ENCODE results near the gene GALNT18.

GALNT18 gene

DNA sequence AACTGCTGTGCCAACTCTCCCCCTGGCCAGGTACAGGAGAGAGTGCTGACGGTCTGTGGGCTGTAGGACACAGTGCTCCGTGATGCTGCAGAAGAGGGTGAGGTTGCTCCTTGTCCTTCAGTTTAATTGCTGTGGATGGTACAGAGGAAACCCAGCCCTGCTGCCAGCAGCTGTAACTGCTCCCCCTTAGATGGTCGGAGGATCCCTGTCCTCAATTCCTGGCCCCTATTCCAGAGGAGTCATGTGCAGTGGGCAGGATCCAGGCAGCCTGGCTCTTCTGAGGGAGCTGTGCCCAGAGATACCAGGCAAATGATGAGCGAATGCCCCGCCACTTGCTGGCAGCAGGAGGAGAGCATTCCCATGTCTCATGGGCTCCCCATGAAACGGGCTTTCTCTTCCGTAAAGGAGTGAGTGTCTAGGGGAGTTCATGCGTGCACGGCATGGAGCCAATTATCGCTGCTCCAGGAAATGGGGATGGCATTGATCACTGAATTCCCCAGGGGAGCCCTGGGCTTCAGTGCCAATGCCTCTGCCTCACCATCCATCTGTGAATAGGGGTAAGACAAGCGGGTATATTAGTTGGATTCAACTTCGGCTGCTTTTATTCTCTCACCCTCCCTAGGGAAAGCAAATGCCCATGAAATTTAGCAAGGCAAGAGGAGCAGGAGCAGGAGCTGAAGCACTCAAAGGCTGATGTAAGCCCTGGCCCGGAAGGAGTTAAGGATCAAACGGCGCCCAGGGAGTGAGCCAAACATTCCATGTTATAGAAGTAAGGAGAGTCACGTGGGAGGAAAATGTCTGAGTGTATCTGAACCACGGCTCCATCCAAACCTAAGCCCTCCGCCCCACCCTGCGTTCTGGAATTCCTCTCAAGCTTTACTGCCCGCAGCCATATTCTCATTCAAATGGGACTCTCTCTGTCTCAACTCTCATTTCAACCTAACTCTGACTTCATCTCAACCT, 217.8 kb downstream of the GALNT18 start:
- no peak for DNase-seq

DNA sequence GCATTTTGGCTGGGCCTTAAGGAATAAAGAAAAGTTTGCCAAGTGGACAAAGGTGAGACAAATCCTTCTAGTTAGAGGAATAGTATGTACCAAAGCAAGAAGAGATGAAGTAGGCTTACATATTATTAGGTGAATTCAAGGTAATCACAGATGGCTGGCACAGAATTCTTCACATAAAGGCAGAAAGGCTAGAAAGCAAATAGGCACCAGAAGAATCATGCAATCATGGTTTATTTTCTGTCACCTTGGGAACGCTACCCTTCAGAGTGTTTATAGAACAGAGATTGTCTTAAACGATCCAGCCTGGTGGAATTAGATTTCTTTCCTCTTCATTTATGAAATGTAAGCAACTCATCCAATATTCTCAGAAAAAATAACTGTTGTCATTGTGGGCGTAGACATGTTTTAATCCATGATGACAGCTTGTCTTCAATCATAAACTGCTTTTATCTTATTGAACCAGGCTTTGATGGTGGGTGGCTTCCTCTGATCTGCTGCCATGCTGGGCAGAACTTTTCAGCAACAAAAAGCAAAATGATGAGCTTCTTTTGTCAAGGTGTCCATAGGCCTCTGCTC, 219.8 kb downstream of the GALNT18 start:
- DNase-seq: no peak

DNA sequence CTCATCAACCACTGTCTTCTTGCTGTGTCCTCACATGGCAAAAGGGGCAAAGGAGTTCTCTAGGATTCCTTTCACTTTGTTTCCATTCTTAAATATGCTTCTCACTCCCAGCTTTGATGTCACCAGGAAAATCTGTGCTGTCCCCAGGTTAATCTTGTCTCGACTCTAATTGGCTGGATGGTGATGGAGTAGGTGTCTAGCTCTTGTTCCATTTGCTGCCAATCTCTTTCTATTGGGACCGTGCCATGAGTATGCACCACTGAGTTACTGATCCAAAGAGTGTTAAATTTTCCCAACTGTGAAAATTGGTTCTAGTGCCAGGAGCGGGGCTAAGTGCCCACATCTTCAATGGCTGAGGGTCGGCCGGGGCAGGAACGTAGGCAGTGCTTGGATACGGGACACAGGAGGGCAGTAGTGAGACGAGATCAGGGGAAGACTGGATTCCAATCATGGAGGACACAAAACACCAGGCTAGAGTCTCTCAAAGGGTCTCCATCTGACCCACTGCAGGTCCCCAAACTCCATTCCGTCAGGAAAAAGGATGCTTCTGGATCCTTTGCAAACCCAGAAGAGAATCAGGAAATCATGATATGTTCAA, 221.1 kb downstream of the GALNT18 start:
- DNase-seq: no peak

DNA sequence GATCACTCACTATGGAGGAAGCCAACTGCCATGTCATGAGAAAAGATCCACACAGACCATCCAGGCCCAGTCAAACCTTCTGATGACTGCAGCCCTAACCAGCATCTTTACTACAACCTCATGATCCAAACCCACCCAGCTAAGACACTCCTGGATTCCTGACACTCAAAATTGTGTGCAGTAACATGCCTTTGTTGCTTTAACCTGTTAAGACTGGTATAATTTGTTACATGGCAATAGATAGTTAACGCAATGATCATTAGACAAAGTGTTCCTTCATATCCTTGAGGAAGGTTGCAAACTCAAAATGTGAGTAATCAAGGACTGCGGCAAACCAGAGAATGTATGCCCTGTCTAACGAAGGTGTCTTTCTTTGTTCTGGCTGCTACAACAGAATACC, 221.7 kb downstream of the GALNT18 start:
- no peak for DNase-seq

DNA sequence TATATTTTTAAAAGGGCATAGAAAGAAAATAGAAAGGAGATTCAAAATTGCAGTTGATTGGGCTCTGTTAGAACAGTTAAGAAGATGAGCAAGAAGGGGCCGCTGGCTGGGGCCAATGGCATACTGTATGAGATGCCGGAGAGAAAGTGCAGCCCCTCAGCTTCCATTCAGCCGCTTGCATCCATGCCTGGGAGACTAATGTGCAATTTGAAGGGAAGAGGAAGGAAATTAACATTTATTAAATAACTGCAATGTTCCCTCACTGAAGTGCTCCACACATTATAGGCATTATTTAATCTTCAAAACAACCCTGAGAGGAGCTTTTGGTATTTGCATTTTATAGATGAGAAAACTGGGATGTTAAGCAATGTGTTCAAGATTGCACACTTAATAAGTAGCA, 224.0 kb downstream of the GALNT18 start:
- DNase-seq: no peak

DNA sequence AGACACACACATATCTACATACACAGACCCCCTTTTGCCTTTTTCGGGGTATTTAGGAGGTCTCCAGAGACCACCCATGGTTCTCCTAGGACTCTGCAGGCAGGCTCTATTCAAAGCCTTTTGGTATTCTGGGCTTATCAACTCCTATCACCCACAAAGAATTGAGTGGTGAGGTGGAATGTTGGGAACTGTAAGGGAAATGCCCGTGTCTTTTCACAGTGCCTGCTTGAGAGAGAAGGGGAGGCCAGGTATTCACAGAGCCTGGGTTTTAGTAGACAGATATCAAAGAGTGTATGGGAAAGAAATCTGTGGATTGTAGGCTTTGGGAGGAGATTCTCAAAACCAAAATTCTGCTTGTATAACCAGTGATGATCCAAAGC, 224.8 kb downstream of the GALNT18 start:
- DNase-seq: no peak

DNA sequence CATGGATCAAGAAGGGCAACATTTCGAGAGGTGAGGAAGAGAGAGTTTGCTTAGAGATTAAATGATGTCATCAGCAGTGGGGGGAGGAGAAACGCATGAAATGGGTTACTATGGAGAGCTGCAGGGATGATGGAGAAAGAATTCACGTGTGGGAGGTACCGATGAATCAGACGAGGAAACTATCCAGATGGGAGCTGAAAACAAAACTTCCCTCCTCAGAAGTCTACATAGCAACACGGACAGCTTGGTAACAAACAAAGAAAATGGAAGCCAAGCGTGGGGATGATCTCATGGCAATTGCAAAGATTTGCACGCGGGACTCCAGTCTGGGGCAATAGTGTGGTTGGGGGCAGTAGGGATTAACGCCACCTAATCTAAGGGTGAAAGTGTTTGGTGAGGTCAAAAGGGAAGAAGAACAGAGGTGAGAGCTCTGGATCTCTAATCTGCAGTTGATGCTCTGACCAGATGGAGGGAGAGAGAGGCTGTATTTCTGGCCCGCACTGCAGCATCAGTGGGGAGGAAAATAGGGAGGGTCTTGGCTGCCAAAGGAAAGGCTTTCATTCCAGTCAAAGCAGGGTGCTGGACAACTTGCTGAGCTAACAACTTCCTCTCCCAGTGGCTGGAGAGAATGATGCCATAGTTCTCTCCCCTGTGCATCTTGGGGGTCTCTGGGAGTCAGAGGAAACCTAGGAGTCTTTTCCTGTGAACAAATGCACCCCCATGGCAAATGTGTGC, 225.3 kb downstream of the GALNT18 start:
- no peak for DNase-seq

DNA sequence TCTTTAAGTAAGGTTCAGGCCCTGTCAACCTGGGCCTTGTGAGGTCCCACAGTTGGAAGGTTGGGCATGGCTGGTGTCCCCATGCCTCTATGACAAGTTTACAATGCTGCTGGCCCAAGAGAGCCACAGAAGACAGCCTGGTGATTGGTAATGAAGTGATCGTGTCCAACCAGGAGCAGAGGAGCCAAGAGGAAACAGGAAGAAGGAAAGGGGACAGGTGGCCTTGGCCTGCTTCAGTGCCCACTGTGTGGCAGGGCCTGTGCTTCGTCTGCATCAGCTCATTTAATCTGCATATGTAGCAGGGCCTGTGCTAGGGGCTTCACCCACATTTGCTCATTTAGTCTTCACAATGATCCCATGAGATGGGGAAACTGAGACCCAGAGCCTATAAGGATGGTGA, 226.7 kb downstream of the GALNT18 start:
- DNase-seq: no peak

DNA sequence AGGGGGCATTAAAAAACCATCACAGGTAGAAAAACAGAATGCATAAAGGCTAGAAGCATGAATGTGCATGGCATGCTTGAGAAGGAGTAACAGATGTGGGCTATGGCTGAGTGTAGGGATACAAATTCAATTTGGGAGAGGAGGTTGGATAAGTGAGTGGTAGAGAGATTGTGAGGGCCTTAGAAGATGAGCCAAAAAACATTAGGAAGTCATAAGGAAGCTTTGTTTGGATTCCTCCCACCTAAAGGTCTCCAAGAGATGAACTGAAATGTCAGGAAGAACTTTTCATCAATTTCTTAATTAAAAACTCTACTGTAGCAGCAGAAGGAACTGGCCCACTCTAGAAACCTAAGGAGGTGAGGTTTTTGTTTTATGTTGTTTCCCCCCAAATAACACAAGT, 227.6 kb downstream of the GALNT18 start:
- DNase-seq: no peak

DNA sequence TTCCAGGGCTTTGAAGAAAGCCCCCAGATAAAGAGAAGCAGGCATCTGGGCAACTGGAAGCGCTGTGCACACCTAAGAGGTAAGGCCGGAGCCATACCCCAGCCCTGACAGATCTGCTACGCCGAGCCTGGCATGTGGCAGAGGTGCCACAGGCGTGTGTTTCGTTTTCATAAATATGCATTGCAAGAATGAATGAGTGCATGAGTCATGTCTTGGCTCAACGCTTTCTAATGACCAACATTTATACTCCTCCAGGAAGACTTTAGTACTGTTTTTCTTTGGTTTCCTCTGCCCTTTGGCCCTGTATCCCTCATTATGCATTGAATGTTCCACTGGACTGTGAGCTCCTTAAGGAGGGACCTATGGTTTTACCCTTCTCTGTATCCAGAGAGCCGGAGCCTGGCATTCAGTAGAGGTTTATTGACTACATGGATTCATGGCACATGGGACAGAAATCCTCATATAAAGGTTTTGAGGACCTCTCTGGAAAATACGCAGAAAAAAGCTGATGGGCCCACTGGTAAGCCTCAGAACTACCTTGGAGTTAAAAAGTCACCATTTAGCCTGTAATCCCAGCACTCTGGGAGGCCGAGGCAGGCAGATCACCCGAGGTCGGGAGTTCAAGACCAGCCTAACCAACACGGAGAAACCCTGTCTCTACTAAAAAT, 229.9 kb downstream of the GALNT18 start:
- no peak for DNase-seq

DNA sequence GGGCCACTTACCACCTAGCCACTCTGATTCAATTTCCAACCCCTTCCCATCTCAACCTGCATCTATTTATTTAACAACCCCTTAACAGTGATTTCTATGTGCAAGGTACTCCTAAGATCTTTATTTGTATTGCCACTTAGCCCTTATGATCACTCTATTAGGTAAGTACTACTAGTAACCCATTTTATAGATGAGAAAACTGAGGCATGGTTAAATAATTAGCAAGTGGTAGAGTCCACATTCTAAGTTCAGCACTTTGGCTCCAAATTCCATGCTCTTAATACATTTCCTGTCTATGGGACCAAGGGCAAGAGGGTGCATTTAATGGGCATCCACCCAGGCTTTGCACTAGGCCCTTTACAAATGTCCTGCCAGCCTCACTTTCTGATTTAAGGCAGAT, 230.6 kb downstream of the GALNT18 start:
- peak in 1 of 3 experiments; percentile 22 for DNase-seq

DNA sequence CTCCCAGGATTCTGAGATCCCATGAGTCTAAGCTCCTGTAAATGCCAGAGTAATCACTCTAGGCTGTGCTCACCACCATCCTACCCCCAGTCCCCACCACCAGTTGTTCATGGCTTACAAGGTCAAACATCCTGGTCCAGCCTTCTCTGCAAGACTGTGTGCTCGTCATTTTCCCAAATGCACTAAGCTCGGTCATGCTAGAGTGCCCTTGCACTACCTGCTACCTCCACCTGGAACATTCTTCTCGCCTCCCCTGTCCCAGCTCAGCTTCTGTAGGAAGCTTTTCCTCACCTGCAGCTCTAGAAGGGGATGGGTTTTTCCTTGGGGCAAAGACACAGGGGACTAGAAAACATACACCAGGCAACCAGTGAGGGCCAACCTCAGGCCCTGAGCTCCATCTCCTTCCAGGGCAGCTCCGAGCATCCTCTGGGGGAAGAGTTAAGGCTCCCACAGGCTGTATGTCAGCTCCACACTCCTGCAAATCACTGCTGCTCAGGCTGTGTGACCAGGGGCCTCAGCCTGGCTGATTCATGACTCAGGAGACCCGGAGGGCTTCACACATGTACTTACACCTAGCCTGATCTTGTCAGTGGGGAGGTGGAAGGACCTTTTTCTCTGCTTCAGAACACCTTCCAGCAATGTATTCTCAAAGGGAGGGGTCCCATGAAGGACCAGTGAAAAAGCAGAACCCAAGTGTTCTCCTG, 231.6 kb downstream of the GALNT18 start:
- DNase-seq: no peak

DNA sequence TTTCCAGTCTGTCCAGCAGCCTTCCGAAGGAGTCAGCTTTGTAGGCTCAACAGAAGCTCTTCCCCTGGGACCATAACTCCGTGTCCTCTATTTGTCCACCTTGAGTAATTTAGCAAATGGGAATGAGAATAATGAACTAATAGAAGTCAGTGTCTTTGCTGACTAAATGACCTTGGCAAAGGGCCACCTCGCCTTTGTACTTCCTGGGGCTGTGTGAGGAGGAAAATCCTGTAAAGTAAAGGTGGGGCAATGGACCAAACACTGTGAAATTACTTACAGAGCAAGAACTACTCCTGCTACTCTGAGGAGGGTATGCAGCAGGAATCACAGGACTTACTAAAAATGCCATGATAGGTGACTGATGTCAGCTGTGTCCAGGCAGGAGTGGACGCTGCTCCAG, 232.6 kb downstream of the GALNT18 start:
- DNase-seq: no peak

DNA sequence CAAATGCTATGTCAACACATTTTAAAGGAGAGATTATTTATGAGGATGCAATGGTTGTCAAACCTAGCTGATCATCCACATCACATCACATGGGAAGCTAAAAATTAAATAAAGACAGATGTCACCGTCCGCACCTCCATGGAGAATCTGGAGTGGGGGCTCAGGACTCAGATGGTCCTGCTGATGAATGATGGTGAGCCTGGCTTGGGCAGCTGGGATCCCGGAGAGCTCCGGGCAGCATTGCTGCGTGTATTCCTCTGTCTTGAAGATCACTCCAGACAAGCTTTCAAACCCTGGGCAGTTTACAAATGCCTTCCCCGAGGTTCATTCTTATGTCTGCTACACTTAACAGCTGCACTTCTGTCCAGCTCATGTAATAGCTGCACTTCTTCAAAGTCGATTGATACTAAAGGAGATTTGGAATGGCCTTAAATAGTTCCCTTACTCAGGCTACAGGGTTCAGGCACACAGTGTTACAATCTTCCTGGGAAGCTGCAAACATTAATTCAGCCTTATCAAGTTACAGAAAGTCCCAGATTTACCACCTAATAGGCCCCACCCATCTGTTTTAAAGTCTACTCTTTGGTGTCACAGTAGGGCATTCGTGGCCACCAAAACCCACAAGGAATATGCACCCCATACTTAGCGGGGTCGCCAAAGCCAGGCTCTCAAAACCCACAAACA, 234.0 kb downstream of the GALNT18 start:
- no peak for DNase-seq

DNA sequence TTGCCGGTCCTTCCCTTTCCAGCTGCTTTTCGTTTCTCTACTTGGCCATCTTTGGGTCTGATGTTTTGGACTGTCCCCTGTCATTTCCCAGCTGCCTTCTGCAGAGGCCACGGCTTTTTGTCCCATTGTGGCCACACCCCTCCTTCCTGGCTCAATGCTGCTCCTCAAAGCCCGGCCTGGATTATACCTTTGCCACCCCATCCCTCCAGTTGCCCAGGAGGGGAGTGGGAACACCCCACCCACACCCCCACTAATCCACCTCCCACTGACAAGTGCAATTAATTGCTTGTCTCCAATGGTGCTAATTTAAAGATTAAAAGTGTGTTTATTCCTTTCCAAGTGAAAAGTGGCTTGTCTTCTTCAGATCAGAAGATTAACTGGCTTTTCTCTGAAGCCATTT, 234.6 kb downstream of the GALNT18 start:
- peak in 2 of 3 experiments; percentile 23 to 48 for DNase-seq

DNA sequence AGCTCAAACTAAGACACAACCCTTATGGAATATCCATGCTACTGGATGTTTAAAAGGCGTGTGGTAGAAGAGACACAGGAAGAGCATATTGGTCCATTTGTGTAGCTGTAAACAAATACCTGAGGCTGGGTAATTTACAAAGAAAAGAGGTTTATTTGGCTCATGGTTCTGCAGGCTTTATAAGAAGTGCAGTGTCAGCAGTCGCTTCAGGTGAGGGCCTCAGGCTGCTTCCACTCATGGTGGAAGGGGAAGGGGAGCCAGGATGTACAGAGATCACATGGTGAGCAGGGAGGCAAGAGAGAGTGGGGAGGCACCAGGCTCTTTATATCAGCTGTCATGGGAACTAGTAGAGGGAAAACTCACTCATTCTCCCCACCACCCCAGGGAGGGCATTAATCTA, 237.0 kb downstream of the GALNT18 start:
- DNase-seq: no peak

DNA sequence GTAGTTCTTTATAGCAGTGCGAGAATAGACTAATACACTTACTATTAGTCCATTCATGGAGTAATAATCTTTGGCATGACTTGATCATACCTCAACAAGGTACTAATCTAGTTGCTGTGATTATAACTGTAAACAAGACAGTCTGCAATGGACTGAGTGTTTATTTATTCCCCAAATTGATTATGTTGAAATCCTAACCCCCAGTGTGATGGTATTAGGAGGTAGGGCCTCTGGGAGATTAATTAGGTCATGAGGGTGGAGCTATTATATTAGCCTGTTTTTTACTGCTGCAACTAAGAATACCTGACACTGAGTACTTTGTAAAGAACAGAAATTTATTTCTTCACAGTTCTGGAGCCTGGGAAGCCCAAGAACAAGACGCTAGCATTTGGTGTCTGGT, 237.8 kb downstream of the GALNT18 start:
- no peak for DNase-seq

DNA sequence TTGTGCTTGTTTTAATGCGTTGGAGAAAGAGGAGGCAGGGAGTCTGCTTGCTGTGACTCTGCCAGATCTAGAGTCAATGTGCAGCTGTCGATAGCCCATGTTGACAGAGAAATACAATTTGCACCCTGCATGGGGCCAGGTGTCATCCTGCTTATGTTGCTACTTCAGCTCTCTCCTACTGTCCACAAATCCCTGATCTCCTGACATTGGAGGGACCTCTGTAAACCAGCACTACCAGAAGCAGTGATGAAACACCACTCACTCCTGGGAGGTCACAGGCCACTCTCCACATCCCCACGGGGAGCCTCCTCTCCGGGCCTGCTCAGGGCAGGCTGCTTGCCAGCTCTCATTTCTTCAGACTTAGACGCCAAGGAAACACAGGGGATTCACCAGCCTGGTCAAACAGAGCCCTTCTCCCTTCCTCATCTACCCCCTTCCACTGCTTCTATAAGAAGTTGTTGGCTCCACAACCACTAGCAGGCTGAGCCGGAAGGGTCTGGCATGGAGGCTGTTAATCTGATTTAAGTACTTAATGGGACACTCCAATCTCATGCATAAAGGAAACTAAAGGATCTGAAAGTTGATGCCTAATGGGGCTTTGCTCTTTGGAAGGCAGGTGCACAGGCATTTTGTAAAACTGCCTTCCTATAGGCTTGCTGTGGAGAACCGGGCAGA, 238.8 kb downstream of the GALNT18 start:
- DNase-seq: peak; percentile 27 to 94 (median 63)

DNA sequence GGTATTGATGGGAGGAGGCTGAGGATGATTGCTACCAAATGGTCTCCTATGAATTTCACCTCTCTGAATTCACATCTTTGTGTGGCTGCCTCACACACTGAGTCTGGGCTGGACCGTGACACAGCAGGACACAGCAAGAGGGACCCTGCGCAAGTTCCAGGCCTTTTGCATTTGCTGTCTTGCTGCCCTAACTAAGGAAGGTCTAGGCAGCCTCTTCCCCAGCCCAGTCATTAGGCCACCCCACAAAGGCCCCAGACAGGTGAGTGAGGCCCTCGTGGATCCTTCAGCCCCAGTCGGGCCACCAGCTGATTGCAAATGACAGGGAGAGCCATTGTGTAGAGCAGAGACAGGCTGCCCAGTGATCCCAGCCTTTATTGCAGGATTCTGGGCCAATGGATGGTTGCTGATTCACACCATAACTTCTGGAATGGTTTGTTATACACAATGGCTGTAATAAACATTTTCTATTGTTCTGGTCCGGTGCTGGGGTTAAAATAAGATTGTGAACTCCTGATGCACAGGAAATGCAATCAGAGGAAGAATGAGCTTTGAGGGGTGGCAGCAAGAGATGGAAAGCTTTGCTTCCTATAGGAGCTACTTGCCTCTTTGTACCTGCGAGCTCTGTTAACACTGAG, 240.2 kb downstream of the GALNT18 start:
- DNase-seq: no peak

DNA sequence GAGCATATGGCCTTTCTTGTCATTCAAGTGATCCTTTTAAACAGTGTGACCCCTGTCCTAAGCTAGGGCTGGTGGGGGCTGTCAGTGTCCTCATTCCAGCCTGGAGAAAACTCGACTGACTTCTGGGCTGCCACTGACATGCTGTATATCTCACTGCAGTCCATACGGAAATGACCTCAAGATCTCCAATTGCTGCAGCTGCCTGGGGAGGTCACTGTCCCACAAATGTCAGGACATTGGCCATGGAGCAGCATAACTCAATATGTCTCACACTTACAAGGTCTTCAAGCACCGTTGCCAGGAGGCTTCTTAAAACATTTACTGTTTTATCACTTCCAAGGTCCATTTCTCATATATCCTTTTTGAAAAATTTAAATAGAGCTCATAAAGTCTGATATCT, 240.9 kb downstream of the GALNT18 start:
- no peak for DNase-seq
